ENCODE data around the gene ZNF831.

Gene ZNF831

GRCh38 chr20:59121714-59122565, 41.7 kb upstream of the ZNF831 start:
- H3K4me3 ChIP-seq (ENCODE audit: low read depth, low read length): no peak overlapping the region
- H3K36me3 ChIP-seq: no peaks in the 10 kb centered on the region
- no peaks in the 10 kb centered on the region for H3K9me3 ChIP-seq
- no peak for TF ChIP-seq CTCF (IDR thresholded peaks at IDR 0.05; ENCODE audit: low read depth, low read length)
- peaks cover 14% of the 10 kb centered on the region for H3K27me3 ChIP-seq
- no peak for DNase-seq
- H3K4me1 ChIP-seq: no peaks in the 10 kb centered on the region

- H3K4me3 ChIP-seq (ENCODE audit: low read depth, low read length): no peak overlapping the region
- H3K9me3 ChIP-seq: no peaks in the 10 kb centered on the region
- DNase-seq: no peak
- H3K36me3 ChIP-seq: no peaks in the 10 kb centered on the region
- H3K4me1 ChIP-seq: no peaks in the 10 kb centered on the region
- TF ChIP-seq CTCF (IDR thresholded peaks at IDR 0.05; ENCODE audit: low read depth, low read length): no peak
- peaks cover 14% of the 10 kb centered on the region for H3K27me3 ChIP-seq
Measured at GRCh38 chr20:59122566-59122919, 41.1 kb upstream of the ZNF831 start.

DNA sequence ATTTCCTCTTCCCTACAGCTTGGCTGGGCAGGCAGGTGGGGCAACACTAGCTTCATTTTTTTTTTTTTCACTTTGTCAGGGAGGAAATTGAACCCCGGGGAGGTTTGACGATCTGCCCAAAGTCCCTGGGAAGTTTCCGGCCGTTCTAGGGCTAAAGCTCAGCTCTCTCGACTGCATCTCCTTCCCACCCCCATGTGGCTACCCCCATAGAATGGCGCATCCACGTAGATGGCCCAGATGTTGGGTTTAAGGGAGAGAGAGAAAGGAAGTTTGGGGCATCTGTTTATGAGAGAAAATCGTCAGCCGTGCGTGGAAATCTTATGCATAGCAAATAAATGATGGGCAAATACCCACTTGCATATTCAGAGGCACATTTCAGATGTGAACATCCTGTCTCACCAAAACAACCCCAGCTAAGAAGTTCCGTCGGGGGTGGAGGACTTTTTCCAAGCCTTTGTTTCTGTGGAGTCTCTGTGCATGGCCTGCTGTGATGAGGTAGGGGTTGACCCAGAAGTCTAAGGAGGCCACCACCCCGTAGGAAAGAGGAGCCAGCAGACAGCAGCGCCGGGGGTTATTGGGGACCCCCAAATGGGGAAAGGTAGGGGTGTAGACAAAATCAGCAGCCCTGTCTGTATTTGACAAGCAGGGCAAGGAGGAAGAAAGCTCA, 40.5 kb upstream of the ZNF831 start:
- H3K4me1 ChIP-seq: no peaks in the 10 kb centered on the region
- H3K4me3 ChIP-seq (ENCODE audit: low read depth, low read length): no peak overlapping the region
- no peaks in the 10 kb centered on the region for H3K9me3 ChIP-seq
- TF ChIP-seq CTCF (IDR thresholded peaks at IDR 0.05; ENCODE audit: low read depth, low read length): no peak
- peaks cover 13% of the 10 kb centered on the region for H3K27me3 ChIP-seq
- no peak for DNase-seq
- H3K36me3 ChIP-seq: no peaks in the 10 kb centered on the region

DNA sequence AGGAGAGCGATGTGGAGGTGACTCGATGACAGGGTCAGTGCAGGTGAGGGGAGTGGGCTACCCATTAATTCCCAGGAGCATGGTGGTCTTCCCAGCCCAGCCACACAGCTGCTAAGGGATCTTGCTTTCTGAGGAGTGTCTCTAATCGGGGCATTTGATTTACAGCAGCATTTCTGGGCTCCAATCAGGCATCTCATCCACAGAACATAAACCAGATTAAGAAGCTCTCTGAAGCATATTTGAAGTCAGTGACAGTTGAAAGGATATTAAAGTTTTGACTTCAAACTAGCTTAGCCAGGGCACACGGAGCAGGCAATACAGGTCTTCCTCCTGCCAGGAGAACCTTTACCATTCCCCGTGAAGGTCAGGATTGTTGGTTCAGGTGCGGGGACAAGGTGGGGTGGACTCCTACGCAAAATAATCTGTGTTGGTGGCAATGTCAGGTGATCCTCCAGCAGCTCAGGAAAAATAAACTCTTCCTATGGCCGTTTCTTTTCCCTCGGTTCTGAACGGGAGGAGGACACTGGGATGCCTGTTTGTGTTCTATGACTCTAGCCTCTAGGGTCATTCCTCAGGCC, 39.9 kb upstream of the ZNF831 start:
- H3K4me3 ChIP-seq (ENCODE audit: low read depth, low read length): no peak overlapping the region
- no peak for DNase-seq
- peaks cover 7% of the 10 kb centered on the region for H3K27me3 ChIP-seq

DNA sequence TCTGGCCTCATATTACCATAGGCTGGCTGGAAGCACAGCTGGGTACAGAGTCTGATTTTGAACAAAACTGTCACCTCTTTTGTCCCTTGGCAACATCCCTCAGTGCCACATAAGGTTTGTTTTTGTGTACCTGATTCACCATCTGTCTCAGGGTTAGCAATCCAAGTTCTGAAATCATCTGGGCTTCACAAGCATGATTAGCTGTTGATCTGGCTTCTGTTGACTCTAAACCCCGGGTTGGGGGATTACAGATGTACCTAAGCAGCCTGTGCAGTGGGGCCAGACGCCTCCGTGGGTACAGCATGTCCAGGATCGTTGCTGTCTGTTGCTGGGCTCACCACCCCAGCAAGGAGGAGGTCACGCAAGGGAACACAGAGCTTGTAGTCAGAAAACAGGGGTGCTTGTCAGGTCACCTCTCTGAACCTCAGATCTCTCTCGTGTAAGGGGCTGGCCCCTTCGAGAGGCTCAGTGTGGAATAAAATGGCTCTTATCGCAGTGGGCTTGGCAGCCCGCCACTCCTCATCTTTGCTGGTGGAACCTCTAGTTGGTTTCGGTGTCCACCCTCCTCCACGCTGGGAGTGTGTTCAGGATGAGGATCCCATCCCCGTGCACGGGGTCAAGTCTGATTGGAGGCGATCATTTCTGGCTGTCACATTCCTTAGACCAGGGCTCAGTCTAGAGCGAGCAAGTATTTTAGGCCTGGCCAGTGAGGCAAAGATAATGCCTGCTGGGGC, 39.2 kb upstream of the ZNF831 start:
- no peak for TF ChIP-seq CTCF (IDR thresholded peaks at IDR 0.05; ENCODE audit: low read depth, low read length)
- Histone ChIP-seq H3K36me3 (no peaks in the 10 kb centered on the region), H3K9me3 (no peaks in the 10 kb centered on the region), H3K27me3 (no peaks in the 10 kb centered on the region; the same call in 1 of the 2 replicates), H3K4me1 (no peaks in the 10 kb centered on the region), H3K4me3 (ENCODE audit: low read depth, low read length) (no peak overlapping the region)
- no peak for DNase-seq

More for the DNA sequence above, 39.9 kb upstream of the ZNF831 start:
- TF ChIP-seq CTCF (IDR thresholded peaks at IDR 0.05; ENCODE audit: low read depth, low read length): no peak
- H3K36me3 ChIP-seq: no peaks in the 10 kb centered on the region
- H3K4me1 ChIP-seq: no peaks in the 10 kb centered on the region
- no peaks in the 10 kb centered on the region for H3K9me3 ChIP-seq
